ENCODE results near the gene CAMKK1. TPM values are rescaled to one million over a fixed set of nuclear protein-coding genes. Genes with fewer than 3 reads are reported as not detected.
A peak's percentile ranks its signal among the peaks of the same experiment; 100 is the strongest.

CAMKK1 gene
- total and polyA plus RNA-seq, 2 of the 4 experiments (the other 2 are of a cell fraction), result 4.1 to 8.2 TPM

DNA sequence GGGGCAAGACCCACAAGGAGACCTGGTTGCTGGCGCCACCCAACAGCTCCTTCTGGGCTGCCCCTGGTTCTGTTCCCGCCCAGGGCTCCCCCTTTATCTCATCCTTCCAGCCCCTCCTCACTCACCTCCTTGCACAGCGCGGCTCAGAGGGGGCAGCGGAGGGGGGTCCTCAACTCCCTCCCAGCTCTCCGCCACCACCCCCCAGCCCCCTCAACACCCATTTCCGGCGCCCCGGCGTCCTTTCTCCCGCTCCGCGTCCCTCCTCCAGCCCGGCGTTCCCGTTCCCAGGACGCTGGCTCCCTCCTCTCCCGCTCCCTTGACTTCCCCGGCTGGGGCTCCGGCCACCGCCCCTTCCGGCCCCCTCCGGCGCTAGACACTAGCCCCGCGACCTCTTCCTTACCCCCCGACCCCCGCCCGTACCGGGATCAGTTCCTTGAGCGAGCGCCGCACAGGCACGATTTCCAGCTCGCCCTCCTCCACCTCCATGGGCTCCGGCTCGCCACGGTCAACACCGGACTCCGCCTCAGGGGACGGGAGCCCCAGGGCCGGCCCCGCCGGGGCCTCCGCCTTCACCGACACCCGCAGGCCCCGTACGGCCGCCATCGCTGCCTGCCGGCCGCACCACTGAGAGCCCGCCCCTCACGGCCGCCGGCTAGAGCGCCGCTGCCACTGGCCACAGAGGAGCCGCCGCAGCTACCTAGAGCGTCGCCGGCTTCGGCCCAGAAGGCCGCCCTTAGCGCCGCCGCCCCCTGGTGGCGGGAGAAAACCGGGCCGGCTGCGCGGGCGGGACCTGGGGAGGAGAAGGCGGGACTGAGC is 47.0 kb downstream of the CAMKK1 start, which contains the start of gene NCBP3 (continued):
- TF ChIP-seq, protein P1, sequence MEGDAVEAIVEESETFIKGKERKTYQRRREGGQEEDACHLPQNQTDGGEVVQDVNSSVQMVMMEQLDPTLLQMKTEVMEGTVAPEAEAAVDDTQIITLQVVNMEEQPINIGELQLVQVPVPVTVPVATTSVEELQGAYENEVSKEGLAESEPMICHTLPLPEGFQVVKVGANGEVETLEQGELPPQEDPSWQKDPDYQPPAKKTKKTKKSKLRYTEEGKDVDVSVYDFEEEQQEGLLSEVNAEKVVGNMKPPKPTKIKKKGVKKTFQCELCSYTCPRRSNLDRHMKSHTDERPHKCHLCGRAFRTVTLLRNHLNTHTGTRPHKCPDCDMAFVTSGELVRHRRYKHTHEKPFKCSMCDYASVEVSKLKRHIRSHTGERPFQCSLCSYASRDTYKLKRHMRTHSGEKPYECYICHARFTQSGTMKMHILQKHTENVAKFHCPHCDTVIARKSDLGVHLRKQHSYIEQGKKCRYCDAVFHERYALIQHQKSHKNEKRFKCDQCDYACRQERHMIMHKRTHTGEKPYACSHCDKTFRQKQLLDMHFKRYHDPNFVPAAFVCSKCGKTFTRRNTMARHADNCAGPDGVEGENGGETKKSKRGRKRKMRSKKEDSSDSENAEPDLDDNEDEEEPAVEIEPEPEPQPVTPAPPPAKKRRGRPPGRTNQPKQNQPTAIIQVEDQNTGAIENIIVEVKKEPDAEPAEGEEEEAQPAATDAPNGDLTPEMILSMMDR (conservative IDR thresholded peaks at IDR 0.05; ENCODE audit: low read depth, low read length), result peak; percentile 98
- TF ChIP-seq MAZ (IDR thresholded peaks at IDR 0.05; ENCODE audit: borderline replicate concordance, low read depth, low read length), result peak; percentile 96
